GM21367 (cell line): ENCODE results near the gene WDR72.
"Not testable (repeated sequence)": the region's sequence is repeated elsewhere in the genome, so short reads cannot be mapped to it uniquely, and the experiment has no call there.

Experiments
- ATAC-seq: cut with Tn5 transposase; IDR thresholded peaks from one replicate; pipeline ENCODE4 v1.9.1; 2021; ENCODE audit not compliant: unreplicated experiment

The WDR72 gene

GRCh38 chr15:53759411-53759931, at the start of gene WDR72:
WDR72 (minus strand) TSS chr15:53759663; CDS start chr15:53733149, 26,514 bp downstream.
- peak; percentile 45 for ATAC-seq

GRCh38 chr15:53808058-53808706, 48.7 kb upstream of the WDR72 start:
- no peak for ATAC-seq

GRCh38 chr15:53807501-53807900, 48.0 kb upstream of the WDR72 start:
- ATAC-seq = no peak

- no peak for ATAC-seq
Measured at GRCh38 chr15:53802672-53803071, 43.2 kb upstream of the WDR72 start.

GRCh38 chr15:53791581-53791980, 32.1 kb upstream of the WDR72 start:
- no peak for ATAC-seq

GRCh38 chr15:53789654-53790375, 30.4 kb upstream of the WDR72 start:
- no peak for ATAC-seq

GRCh38 chr15:53786401-53786800, 26.9 kb upstream of the WDR72 start:
- ATAC-seq = no peak

- not testable (repeated sequence) for ATAC-seq
Measured at GRCh38 chr15:53785241-53785640, 25.8 kb upstream of the WDR72 start.

GRCh38 chr15:53762916-53763315, 3.5 kb upstream of the WDR72 start:
- ATAC-seq = no peak

- no peak for ATAC-seq
Measured at GRCh38 chr15:53758412-53758811, 1.1 kb downstream of the WDR72 start.

- no peak for ATAC-seq
Measured at GRCh38 chr15:53757906-53758305, 1.6 kb downstream of the WDR72 start.

GRCh38 chr15:53753813-53754212, 5.7 kb downstream of the WDR72 start:
- ATAC-seq = no peak

- no peak for ATAC-seq
Measured at GRCh38 chr15:53752406-53752805, 7.1 kb downstream of the WDR72 start.

GRCh38 chr15:53747501-53748068, 11.9 kb downstream of the WDR72 start:
- ATAC-seq = no peak

- no peak for ATAC-seq
Measured at GRCh38 chr15:53746101-53746500, 13.4 kb downstream of the WDR72 start.

- no peak for ATAC-seq
Measured at GRCh38 chr15:53739651-53740050, 19.8 kb downstream of the WDR72 start.

- ATAC-seq = no peak
Measured at GRCh38 chr15:53739187-53739586, 20.3 kb downstream of the WDR72 start.

- no peak for ATAC-seq
Measured at GRCh38 chr15:53721334-53722087, 38.0 kb downstream of the WDR72 start.

GRCh38 chr15:53716909-53717876, 42.3 kb downstream of the WDR72 start:
- no peak for ATAC-seq

- no peak for ATAC-seq
Measured at GRCh38 chr15:53713218-53713617, 46.2 kb downstream of the WDR72 start.
